B cell (primary cell): ENCODE results near the gene RBM28. TPM values are rescaled to one million over a fixed set of nuclear protein-coding genes. Genes with fewer than 3 reads are reported as not detected.

ENCODE experiments used
- ATAC-seq: fragments of 200-7000 bp; cut with Tn5 transposase; one replicate; pipeline ENCODE4 v1.10.0; 2021; ENCODE audit warnings: low read depth, mild to moderate bottlenecking, moderate number of reproducible peaks, moderate library complexity
- CTCF ChIA-PET: fragments of 350-600 bp; sonication (Branson Sonifier 250); formaldehyde crosslinking; loops from one replicate; lab custom pipeline; 2021; ENCODE audit warnings: antibody characterized with exemption, inconsistent platforms; lab: Charles Lee
- POLR2A ChIA-PET: fragments of 350-600 bp; sonication (Branson Sonifier 250); formaldehyde crosslinking; loops from one replicate; lab custom pipeline; 2021; ENCODE audit warnings: antibody characterized with exemption; lab: Charles Lee
- DNase-seq: peaks from one replicate; pipeline ENCODE4 v3.0.0; 2013
- H2AFZ ChIP-seq: 2 replicates; pipeline ENCODE4 v1.6.1; 2012; ENCODE audit warnings: mild to moderate bottlenecking, low read depth, low read length; ENCODE audit not compliant: insufficient read depth, poor library complexity, severe bottlenecking
- H3K27ac ChIP-seq, 2 donors: 1 replicate in 1 of 2; 2 replicates in 1 of 2; pipeline ENCODE4 v1.5.1; 2012 to 2013; ENCODE audit warnings: low read length in 2 of 2, mild to moderate bottlenecking in 2 of 2, moderate library complexity in 1 of 2
- H3K27me3 ChIP-seq, 4 experiments: fragments of 200-600 bp in 1 of 4; sonication (generic) in 1 of 4; replicated peaks in 1 of 4; 1 replicate in 2 of 4; 2 replicates in 2 of 4; pipeline versions ENCODE4 v1.6.1 to v1.7.0; 2013 to 2016; ENCODE audit warnings: low read length in 3 of 4, mild to moderate bottlenecking in 2 of 4, mixed read lengths in 1 of 4, moderate library complexity in 1 of 4; ENCODE audit not compliant: insufficient read depth in 4 of 4, control insufficient read depth in 3 of 4; ENCODE audit errors: control extremely low read depth in 1 of 4
- H3K36me3 ChIP-seq, 2 experiments: replicated peaks in 1 of 2; 1 replicate in 1 of 2; 2 replicates in 1 of 2; pipeline versions ENCODE4 v1.6.1 to v1.7.1; 2013; ENCODE audit warnings: low read length in 1 of 2; ENCODE audit not compliant: insufficient read depth in 2 of 2, control insufficient read depth in 1 of 2; ENCODE audit errors: control extremely low read depth in 1 of 2, extremely low read depth in 1 of 2
- H3K4me1 ChIP-seq, 2 donors: fragments of 200-600 bp in 1 of 2; sonication (generic) in 1 of 2; 1 replicate in 1 of 2; 2 replicates in 1 of 2; pipeline versions ENCODE4 v1.5.1 to v1.6.1; 2013 to 2017; ENCODE audit warnings: low read length in 2 of 2; ENCODE audit not compliant: control insufficient read depth in 2 of 2, insufficient read depth in 2 of 2
- H3K4me2 ChIP-seq: replicated peaks from 2 replicates; pipeline ENCODE3; 2012; ENCODE audit warnings: mild to moderate bottlenecking, low read depth, low read length; ENCODE audit not compliant: poor library complexity, severe bottlenecking
- H3K4me3 ChIP-seq, 5 experiments: fragments of 200-600 bp in 1 of 5; sonication (generic) in 1 of 5; 1 replicate in 3 of 5; 2 replicates in 2 of 5; pipeline versions ENCODE4 v1.5.1 to v1.7.0; 2011 to 2016; ENCODE audit warnings: low read length in 4 of 5, mild to moderate bottlenecking in 4 of 5, low read depth in 2 of 5, control low read depth in 1 of 5, moderate library complexity in 1 of 5; ENCODE audit not compliant: insufficient read depth in 1 of 5; ENCODE audit errors: control extremely low read depth in 1 of 5, extremely low read depth in 1 of 5
- H3K79me2 ChIP-seq: fragments of 200-600 bp; sonication (generic); one replicate; pipeline ENCODE4 v1.6.0; 2016; ENCODE audit warnings: low read length; ENCODE audit not compliant: control insufficient read depth, insufficient read depth
- H3K9ac ChIP-seq: fragments of 200-600 bp; sonication (generic); 2 replicates; pipeline ENCODE4 v1.6.1; 2017; ENCODE audit warnings: mild to moderate bottlenecking, low read length, moderate library complexity
- H3K9me3 ChIP-seq, 3 donors: one replicate each; pipeline versions ENCODE4 v1.6.1 to v1.7.1; 2013; ENCODE audit warnings: low read length in 2 of 3; ENCODE audit not compliant: control insufficient read depth in 2 of 3, insufficient read depth in 1 of 3; ENCODE audit errors: control extremely low read depth in 1 of 3
- H4K20me1 ChIP-seq: 2 replicates; pipeline ENCODE4 v1.6.0; 2012; ENCODE audit warnings: mild to moderate bottlenecking, low read length; ENCODE audit not compliant: insufficient read depth, control insufficient read depth, poor library complexity, severe bottlenecking
- H3K27ac Mint-ChIP-seq: one replicate; pipeline ENCODE4 v1.8.0; 2021; ENCODE audit warnings: mixed read lengths
- H3K27me3 Mint-ChIP-seq: one replicate; pipeline ENCODE4 v1.8.0; 2021; ENCODE audit warnings: mixed read lengths
- H3K4me1 Mint-ChIP-seq: one replicate; pipeline ENCODE4 v1.8.0; 2021; ENCODE audit warnings: mixed read lengths
- H3K4me3 Mint-ChIP-seq: one replicate; pipeline ENCODE4 v1.8.0; 2021; ENCODE audit warnings: mixed read lengths
- H3K9me3 Mint-ChIP-seq: one replicate; pipeline ENCODE4 v1.8.0; 2022; ENCODE audit warnings: mixed read lengths; ENCODE audit not compliant: insufficient read depth
- EZH2 ChIP-seq: IDR thresholded peaks from 2 replicates; pipeline ENCODE4 v1.6.1; 2012; ENCODE audit warnings: borderline replicate concordance, low read depth, mild to moderate bottlenecking, moderate library complexity, low read length; ENCODE audit not compliant: insufficient read depth, poor library complexity, severe bottlenecking
- WGBS: methylation state at CpG from one replicate; pipeline ENCODE4 v1.1.5; 2013; ENCODE audit warnings: missing lambda C conversion rate; ENCODE audit not compliant: insufficient coverage; 5-methylcytosine and 5-hydroxymethylcytosine counted together
- intact Hi-C: fragments of 100-400 bp; cut with micrococcal nuclease; formaldehyde crosslinking; loops from one replicate; pipeline ENCODE4 v1.10.0; 2022
- polyA plus RNA-seq: library from polyadenylated mRNA; depleted of rRNA; stranded (reverse); fragments of >200 nt; gene quantifications from 2 replicates; pipeline ENCODE4 v1.2.3, GENCODE V29; 2012
- total RNA-seq, 2 donors: library from RNA; stranded (reverse); fragments of 120-200 nt in 1 of 2; gene quantifications; 1 replicate in 1 of 2; 2 replicates in 1 of 2; pipeline versions ENCODE4 v1.2.3 to v1.2.4, GENCODE V29; 2013 to 2022
- TF ChIP-seq, protein P1 (sequence below): fragments of 200-600 bp; IDR thresholded peaks from one replicate; pipeline ENCODE4 v1.8.0; 2022; ENCODE audit warnings: antibody characterized with exemption, mild to moderate bottlenecking

Gene RBM28
- total and polyA plus RNA-seq, 2 donors (not counting 1 experiment from before 2014, with no cell fraction given) = 10.7 to 46.2 TPM

DNA sequence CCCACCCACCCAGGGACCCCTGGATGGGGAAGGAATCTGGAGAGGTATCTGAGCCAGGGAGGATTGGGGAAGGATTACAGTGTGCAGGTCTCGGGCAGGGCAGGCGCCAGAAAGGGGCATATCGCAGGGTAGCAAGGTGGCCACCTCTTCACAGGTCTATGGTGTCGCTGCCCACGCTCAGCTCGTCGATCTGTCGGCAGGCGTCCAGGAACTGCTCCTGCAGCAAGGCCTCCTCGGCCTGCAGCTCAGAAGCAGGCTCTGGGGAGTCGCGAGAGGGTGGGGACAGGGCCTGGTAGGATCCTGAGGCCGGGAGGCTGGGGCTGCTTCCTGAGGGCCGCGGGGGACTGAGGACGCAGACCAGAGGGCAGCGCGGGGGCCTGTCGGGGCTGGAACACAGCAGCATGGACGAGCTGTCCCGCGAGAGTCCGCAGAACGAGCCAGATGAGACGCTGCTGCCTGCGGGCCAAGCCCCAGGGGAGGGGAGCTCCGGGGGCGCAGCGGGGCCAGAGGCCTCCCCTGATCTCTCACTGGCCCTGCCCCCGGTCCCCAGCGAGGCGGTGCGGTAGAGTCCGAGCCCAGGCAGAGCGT lies 7.1 kb upstream of the RBM28 start:
- Mint-ChIP-seq H3K4me1 (peaks cover 5% of the 10 kb centered on the region), H3K27ac (no peak overlapping the region), H3K9me3 (no peaks in the 10 kb centered on the region), H3K27me3 (peaks cover 48% of the 10 kb centered on the region), H3K4me3 (peak overlapping the region; percentile 63)
- peak overlapping the region; percentile 73 for H3K4me2 ChIP-seq
- intact Hi-C loops = no loop called here
- WGBS = 84% methylated on average over 35 of the region's 35 CpGs
- H3K9ac ChIP-seq = no peak overlapping the region
- H3K4me1 ChIP-seq = peaks cover 0 to 2% of the 10 kb centered on the region in 2 donors
- no peaks in the 10 kb centered on the region for H3K79me2 ChIP-seq
- peaks cover 0 to 48% (median 15%) of the 10 kb centered on the region in 4 experiments for H3K27me3 ChIP-seq
- ATAC-seq (no peak), DNase-seq (no peak)
- no peak overlapping the region for H3K27ac ChIP-seq
- no peak overlapping the region for H3K4me3 ChIP-seq
- ChIA-PET POLR2A (no interaction called here), CTCF (interaction anchor here (1.5 kb wide), 1 partner anchor 38 kb away, joined by 3 read pairs; no protein-coding TSS in a partner anchor)
- H3K9me3 ChIP-seq = peaks cover 0 to 5% (median 0%) of the 10 kb centered on the region in 3 donors
- peak overlapping the region; percentile 71 for H2AFZ ChIP-seq
- no peaks in the 10 kb centered on the region for H3K36me3 ChIP-seq
- no peaks in the 10 kb centered on the region for H4K20me1 ChIP-seq
- TF ChIP-seq, protein P1, sequence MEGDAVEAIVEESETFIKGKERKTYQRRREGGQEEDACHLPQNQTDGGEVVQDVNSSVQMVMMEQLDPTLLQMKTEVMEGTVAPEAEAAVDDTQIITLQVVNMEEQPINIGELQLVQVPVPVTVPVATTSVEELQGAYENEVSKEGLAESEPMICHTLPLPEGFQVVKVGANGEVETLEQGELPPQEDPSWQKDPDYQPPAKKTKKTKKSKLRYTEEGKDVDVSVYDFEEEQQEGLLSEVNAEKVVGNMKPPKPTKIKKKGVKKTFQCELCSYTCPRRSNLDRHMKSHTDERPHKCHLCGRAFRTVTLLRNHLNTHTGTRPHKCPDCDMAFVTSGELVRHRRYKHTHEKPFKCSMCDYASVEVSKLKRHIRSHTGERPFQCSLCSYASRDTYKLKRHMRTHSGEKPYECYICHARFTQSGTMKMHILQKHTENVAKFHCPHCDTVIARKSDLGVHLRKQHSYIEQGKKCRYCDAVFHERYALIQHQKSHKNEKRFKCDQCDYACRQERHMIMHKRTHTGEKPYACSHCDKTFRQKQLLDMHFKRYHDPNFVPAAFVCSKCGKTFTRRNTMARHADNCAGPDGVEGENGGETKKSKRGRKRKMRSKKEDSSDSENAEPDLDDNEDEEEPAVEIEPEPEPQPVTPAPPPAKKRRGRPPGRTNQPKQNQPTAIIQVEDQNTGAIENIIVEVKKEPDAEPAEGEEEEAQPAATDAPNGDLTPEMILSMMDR = no peak
- TF ChIP-seq EZH2 = no peak

DNA sequence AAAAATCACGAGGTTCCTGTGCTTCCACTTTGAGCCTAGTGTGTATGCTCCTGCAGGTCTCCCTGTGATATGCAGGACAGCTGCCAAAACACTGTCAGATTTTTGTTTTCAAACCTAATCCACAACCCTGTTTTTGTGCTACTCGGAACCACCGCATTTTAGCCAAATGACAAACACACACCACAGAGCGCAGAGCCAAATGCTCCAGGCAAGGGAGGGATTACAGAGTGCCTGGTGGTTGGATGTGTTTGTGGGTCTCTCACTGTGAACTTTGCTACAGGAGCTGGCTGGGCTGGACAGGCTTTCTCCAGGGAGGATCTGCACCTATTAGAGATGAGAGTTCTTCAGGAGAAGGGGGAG lies 5.7 kb upstream of the RBM28 start:
- Histone ChIP-seq H3K27ac (no peak overlapping the region), H2AFZ (no peak overlapping the region), H3K4me3 (no peak overlapping the region), H3K4me1 (peaks cover 0 to 2% of the 10 kb centered on the region in 2 donors), H3K9ac (no peak overlapping the region), H3K9me3 (peaks cover 0 to 5% (median 0%) of the 10 kb centered on the region in 3 donors), H3K79me2 (no peaks in the 10 kb centered on the region), H3K4me2 (no peak overlapping the region), H4K20me1 (no peaks in the 10 kb centered on the region), H3K27me3 (peaks cover 0 to 48% (median 15%) of the 10 kb centered on the region in 4 experiments), H3K36me3 (no peaks in the 10 kb centered on the region)
- Mint-ChIP-seq H3K4me3 (peak overlapping the region; percentile 32), H3K27ac (no peak overlapping the region), H3K27me3 (peaks cover 41% of the 10 kb centered on the region), H3K9me3 (no peaks in the 10 kb centered on the region), H3K4me1 (peaks cover 5% of the 10 kb centered on the region)
- intact Hi-C loops = loop anchor here (10.0 kb wide), 1 partner anchor 875 kb away; the partner anchor contains the start of gene AHCYL2
- ChIA-PET CTCF (interaction anchor here (1.1 kb wide), 1 partner anchor 39 kb away, joined by 3 read pairs; no protein-coding TSS in a partner anchor), POLR2A (interaction anchor here (0.5 kb wide), 1 partner anchor 159 kb away, joined by 4 read pairs; no protein-coding TSS in a partner anchor)
- no peak for DNase-seq
- WGBS = no CpG with 5 or more reads among the region's 4 CpGs
- TF ChIP-seq, protein P1 = no peak
- TF ChIP-seq EZH2 = no peak
- no peak for ATAC-seq
